ENCODE data around the gene FCHSD2.

FCHSD2 gene

DNA sequence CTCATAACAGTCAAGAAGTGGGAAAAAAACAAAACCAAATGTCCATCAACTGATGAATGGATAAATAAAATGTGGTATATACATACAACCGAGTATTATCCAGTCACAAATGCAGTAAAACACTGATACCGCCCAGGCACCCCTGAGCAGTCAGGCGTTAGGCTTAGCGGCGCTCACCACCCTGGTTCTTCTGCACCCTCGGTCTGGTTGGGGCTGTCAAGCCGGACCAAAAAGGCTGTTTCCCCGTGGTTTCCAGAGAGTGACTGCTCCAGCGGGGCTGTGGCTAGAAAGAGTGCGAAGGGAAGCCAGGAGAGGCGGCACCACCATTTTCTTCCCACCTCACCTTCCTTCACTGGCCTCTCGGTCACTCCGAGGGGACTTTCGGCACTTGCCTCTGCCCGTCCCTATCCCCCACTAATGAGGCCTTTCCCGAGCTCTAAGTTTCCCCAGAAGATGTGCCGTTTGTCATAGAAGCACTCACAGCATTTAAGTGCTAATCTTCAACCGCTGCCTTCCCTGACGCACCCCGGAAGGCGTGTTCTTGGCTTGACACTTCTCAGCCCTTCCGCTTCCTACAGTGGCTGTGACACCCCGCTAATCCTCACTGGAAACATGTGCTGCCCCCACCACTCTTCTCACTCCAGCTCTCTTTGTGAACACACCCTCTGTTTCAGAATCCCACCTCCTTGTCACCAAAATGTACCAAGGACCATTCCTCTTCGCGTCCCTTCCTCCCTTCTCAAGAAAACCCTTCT, 42.4 kb downstream of the FCHSD2 start:
- Histone ChIP-seq H3K4me3 (ENCODE audit: low read depth, low read length) (no peak overlapping the region), H3K36me3 (no peaks in the 10 kb centered on the region), H3K4me1 (no peaks in the 10 kb centered on the region), H3K9me3 (no peaks in the 10 kb centered on the region), H3K27me3 (no peaks in the 10 kb centered on the region)
- DNase-seq, result no peak
- TF ChIP-seq, protein P1, sequence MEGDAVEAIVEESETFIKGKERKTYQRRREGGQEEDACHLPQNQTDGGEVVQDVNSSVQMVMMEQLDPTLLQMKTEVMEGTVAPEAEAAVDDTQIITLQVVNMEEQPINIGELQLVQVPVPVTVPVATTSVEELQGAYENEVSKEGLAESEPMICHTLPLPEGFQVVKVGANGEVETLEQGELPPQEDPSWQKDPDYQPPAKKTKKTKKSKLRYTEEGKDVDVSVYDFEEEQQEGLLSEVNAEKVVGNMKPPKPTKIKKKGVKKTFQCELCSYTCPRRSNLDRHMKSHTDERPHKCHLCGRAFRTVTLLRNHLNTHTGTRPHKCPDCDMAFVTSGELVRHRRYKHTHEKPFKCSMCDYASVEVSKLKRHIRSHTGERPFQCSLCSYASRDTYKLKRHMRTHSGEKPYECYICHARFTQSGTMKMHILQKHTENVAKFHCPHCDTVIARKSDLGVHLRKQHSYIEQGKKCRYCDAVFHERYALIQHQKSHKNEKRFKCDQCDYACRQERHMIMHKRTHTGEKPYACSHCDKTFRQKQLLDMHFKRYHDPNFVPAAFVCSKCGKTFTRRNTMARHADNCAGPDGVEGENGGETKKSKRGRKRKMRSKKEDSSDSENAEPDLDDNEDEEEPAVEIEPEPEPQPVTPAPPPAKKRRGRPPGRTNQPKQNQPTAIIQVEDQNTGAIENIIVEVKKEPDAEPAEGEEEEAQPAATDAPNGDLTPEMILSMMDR (IDR thresholded peaks at IDR 0.05; ENCODE audit: low read depth, low read length), result no peak

DNA sequence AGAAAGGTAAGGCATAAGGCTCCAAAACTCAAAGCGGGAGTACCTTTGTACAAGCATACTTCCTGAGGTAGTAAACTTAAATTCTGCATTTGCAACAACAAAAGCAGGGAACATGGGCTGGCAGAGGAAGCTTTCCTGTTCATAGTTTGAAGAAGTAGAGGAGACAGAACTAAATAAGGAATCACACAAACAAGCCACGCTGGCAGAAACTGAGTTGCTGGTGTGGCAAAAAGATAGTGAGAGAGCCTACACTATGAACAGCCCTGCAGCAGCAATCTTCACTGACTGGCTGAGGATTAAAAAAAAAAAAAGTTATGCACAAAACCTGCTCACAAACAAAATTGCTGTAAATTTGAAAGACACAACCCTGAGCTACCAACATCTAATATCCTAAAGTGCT, 46.5 kb downstream of the FCHSD2 start:
- Histone ChIP-seq H3K4me1 (no peaks in the 10 kb centered on the region), H3K4me3 (ENCODE audit: low read depth, low read length) (no peak overlapping the region)

DNA sequence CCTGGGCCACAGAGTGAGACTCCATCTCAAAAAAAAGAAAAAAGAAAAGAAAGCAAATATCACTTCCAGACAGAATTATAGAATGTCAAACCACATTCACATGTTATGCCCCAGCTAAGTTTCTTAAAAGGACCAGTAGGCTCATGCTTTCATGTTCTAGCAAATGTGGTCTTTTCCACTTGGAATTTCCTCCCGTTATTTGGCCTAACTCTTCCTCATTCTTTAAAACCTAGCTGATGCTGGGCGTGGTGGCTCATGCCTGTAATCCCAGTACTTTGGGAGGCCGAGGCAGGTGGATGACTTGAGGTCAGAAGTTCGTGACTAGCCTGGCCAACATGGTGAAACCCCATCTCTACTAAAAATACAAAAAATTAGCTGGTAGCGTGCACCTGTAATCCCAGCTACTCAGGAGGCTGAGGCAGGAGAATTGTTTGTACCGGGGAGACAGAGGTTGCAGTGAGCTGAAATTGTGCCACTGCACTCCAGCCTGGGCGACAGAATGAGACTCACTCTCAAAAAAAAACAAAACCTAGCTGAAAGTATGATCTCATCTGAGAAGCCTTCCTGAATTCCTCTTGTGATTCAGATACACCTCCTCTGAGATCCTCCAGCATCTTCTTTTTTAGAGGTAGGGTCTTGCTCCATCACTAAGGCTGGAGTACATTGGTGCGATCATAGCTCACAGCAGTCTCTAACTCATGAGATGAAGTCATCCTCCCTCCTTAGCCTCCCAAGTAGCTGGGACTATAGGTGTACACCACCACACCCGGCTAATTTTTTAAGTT, 50.4 kb downstream of the FCHSD2 start:
- TF ChIP-seq, protein P1 (IDR thresholded peaks at IDR 0.05; ENCODE audit: low read depth, low read length), result no peak
- H3K36me3 ChIP-seq, result no peaks in the 10 kb centered on the region
- H3K9me3 ChIP-seq, result no peaks in the 10 kb centered on the region
- no peak for DNase-seq
- no peak overlapping the region for H3K4me3 ChIP-seq (ENCODE audit: low read depth, low read length)
- no peaks in the 10 kb centered on the region for H3K27me3 ChIP-seq
- H3K4me1 ChIP-seq, result no peaks in the 10 kb centered on the region

More for the DNA sequence above, 46.5 kb downstream of the FCHSD2 start:
- Histone ChIP-seq H3K27me3 (no peaks in the 10 kb centered on the region), H3K9me3 (no peaks in the 10 kb centered on the region), H3K36me3 (no peaks in the 10 kb centered on the region)
- no peak for DNase-seq
- TF ChIP-seq, protein P1 (IDR thresholded peaks at IDR 0.05; ENCODE audit: low read depth, low read length), result no peak

DNA sequence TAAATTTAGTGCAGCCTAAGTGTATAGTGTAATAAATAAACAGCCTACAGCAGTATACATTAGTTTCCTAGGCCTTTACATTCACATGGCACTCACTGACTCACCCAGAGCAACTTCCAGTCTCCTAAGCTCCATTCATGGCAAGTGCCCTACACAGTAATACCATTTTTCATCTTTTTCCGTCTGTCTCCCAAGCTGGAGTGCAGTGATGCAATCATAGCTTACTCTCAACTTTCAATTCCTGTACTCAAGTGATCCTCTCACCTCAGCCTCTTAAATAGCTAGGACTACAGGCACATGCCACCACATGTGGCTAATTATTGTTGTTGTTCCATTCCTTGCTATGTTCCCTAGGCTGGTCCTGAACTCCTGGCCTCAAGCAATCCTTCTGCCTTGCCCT, 54.4 kb downstream of the FCHSD2 start:
- DNase-seq, result no peak

GRCh38 chr11:73085189-73085875, 56.8 kb downstream of the FCHSD2 start:
- DNase-seq, result no peak
- TF ChIP-seq, protein P1 (IDR thresholded peaks at IDR 0.05; ENCODE audit: low read depth, low read length), result no peak
- no peaks in the 10 kb centered on the region for H3K9me3 ChIP-seq
- no peaks in the 10 kb centered on the region for H3K36me3 ChIP-seq
- H3K4me1 ChIP-seq, result no peaks in the 10 kb centered on the region
- H3K27me3 ChIP-seq, result no peaks in the 10 kb centered on the region
- no peak overlapping the region for H3K4me3 ChIP-seq (ENCODE audit: low read depth, low read length)

More for the DNA sequence above, 54.4 kb downstream of the FCHSD2 start:
- Histone ChIP-seq H3K27me3 (no peaks in the 10 kb centered on the region), H3K9me3 (no peaks in the 10 kb centered on the region), H3K4me1 (no peaks in the 10 kb centered on the region), H3K4me3 (ENCODE audit: low read depth, low read length) (no peak overlapping the region), H3K36me3 (no peaks in the 10 kb centered on the region)
- TF ChIP-seq, protein P1 (IDR thresholded peaks at IDR 0.05; ENCODE audit: low read depth, low read length), result no peak
